ENCODE results near the gene LYRM1. TPM values are rescaled to one million over a fixed set of nuclear protein-coding genes. Genes with fewer than 3 reads are reported as not detected.
A peak's percentile ranks its signal among the peaks of the same experiment; 100 is the strongest.

The LYRM1 gene
- total RNA-seq (87.1 and 131 TPM in 2 replicates), polyA plus RNA-seq (54.9 and 55.3 TPM in 2 replicates), polyA minus RNA-seq (ENCODE audit: low replicate concordance) (1.4 TPM in 2 replicates)
- 39.0 and 42.7 TPM in 2 replicates for polyA plus RNA-seq (2012)

DNA sequence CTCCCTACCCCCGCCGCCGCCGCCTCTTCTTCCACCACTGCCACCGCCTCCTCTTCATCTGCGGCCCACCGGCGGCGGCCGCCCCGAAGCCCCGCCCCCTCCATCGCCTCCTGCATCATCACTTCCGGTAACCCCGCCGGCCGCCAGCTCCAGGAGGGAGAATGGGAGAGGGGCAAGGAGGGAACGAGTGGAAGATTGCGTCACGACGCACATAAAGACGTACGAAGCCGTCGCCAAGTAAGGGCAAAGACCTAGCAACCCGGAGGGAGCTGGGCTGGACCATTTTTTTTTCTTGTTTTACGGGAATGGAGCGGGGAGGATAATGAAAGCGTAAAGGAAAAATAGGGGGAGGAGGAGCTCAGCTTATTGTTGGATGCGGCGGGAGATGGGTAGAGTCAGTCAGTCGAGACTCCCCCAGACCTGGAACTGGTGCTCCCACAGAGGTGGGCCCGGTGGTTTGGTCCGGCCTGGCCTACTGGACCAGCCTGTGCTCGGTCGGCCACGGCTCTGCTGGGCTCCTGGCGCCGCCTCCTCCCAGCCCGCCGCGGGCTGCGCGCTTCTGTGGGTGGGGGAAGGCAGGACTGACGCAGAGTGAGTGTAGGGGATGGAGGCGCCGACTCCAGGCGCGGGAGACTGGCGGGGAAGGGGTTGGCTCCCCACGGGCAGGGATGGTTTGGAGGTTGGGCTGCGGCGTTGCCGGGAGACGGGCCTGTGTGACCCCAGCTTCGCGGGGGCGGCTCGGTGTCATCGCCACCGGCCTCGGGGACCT, at the start of gene LYRM1, which contains the start of gene DCUN1D3:
LYRM1 (plus strand) TSS at position 473 of the 769 bp plus-strand sequence. CDS start 14,785 bp downstream, outside the sequence.
DCUN1D3 (minus strand) TSS at position 60 of the 769 bp plus-strand sequence. CDS start 37,820 bp downstream, outside the sequence.
- Histone ChIP-seq H3K27ac (ENCODE audit: insufficient read depth, low read length) (peak within 1 kb of the TSS; percentile 99), H3K4me2 (ENCODE audit: extremely low read depth, insufficient read depth, low read length) (peak within 1 kb of the TSS; percentile 99), H3K9me3 (ENCODE audit: control insufficient read depth, insufficient read depth, low read depth, low read length) (no peaks in the 10 kb centered on the region), H3K79me2 (ENCODE audit: control insufficient read depth, insufficient read depth, low read length) (peaks cover 69% of the 10 kb centered on the region), H2AFZ (ENCODE audit: low read length) (no peak within 1 kb of the TSS), H3K27me3 (ENCODE audit: control insufficient read depth, insufficient read depth, low read length) (no peaks in the 10 kb centered on the region), H3K36me3 (ENCODE audit: control insufficient read depth, insufficient read depth, low read length) (peaks cover 2% of the 10 kb centered on the region), H4K20me1 (ENCODE audit: control insufficient read depth, extremely low read depth, insufficient read depth, low read length) (no peaks in the 10 kb centered on the region), H3K4me1 (ENCODE audit: control insufficient read depth, extremely low read depth, insufficient read depth, low read length) (peaks cover 34% of the 10 kb centered on the region), H3K4me3 (replicated peaks in 1 of 4; ENCODE audit: control extremely low read depth in 1 of 4, insufficient read depth in 1 of 4, low read depth in 3 of 4, low read length in 4 of 4) (peak within 1 kb of the TSS; percentile 79 to 97 (median 85)), H3K9ac (ENCODE audit: insufficient read depth, low read length) (peak within 1 kb of the TSS; percentile 98)
- DNase-seq (ENCODE audit: low read depth in 2 of 2), result peak; percentile 100
- TF ChIP-seq, protein P1, sequence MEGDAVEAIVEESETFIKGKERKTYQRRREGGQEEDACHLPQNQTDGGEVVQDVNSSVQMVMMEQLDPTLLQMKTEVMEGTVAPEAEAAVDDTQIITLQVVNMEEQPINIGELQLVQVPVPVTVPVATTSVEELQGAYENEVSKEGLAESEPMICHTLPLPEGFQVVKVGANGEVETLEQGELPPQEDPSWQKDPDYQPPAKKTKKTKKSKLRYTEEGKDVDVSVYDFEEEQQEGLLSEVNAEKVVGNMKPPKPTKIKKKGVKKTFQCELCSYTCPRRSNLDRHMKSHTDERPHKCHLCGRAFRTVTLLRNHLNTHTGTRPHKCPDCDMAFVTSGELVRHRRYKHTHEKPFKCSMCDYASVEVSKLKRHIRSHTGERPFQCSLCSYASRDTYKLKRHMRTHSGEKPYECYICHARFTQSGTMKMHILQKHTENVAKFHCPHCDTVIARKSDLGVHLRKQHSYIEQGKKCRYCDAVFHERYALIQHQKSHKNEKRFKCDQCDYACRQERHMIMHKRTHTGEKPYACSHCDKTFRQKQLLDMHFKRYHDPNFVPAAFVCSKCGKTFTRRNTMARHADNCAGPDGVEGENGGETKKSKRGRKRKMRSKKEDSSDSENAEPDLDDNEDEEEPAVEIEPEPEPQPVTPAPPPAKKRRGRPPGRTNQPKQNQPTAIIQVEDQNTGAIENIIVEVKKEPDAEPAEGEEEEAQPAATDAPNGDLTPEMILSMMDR (conservative IDR thresholded peaks at IDR 0.05 in 1 of 2, IDR thresholded peaks at IDR 0.05 in 1 of 2; ENCODE audit: low read depth in 1 of 2, low read length in 2 of 2), result no peak
- no peak for TF ChIP-seq EZH2 (IDR thresholded peaks at IDR 0.05; ENCODE audit: low read length, missing control alignments)

DNA sequence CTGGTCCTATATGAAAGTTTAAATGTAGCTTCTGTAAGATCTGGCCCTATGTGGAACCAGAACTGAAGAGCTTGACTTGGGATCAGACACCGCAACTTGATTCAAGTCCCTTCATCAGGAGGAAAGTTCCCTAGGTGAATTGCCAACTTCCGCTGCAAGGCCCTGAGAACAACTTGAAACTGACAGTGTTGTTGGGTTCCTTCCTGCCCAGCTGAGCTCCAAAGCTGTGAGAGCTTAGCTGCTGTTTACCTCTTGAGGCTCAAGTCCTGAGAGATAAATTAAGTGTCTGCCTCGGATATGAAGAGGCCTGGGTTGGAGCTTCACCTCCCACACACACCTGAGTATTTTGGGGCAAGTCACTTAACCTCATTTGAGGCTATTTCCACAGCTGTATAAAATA, 49.6 kb upstream of the LYRM1 start:
- H3K4me3 ChIP-seq (replicated peaks in 1 of 4; ENCODE audit: control extremely low read depth in 1 of 4, insufficient read depth in 1 of 4, low read depth in 3 of 4, low read length in 4 of 4), result no peak overlapping the region
- H3K27me3 ChIP-seq (ENCODE audit: control insufficient read depth, insufficient read depth, low read length), result no peaks in the 10 kb centered on the region
- peaks cover 4% of the 10 kb centered on the region for H3K36me3 ChIP-seq (ENCODE audit: control insufficient read depth, insufficient read depth, low read length)
- H3K79me2 ChIP-seq (ENCODE audit: control insufficient read depth, insufficient read depth, low read length), result peaks cover 2% of the 10 kb centered on the region
- TF ChIP-seq, protein P1 (conservative IDR thresholded peaks at IDR 0.05 in 1 of 2, IDR thresholded peaks at IDR 0.05 in 1 of 2; ENCODE audit: low read depth in 1 of 2, low read length in 2 of 2), result no peak
- TF ChIP-seq EZH2 (IDR thresholded peaks at IDR 0.05; ENCODE audit: low read length, missing control alignments), result no peak
- H3K27ac ChIP-seq (ENCODE audit: insufficient read depth, low read length), result peak overlapping the region; percentile 5
- H3K4me2 ChIP-seq (ENCODE audit: extremely low read depth, insufficient read depth, low read length), result no peak overlapping the region
- no peaks in the 10 kb centered on the region for H4K20me1 ChIP-seq (ENCODE audit: control insufficient read depth, extremely low read depth, insufficient read depth, low read length)
- H2AFZ ChIP-seq (ENCODE audit: low read length), result no peak overlapping the region
- H3K9ac ChIP-seq (ENCODE audit: insufficient read depth, low read length), result no peak overlapping the region
- DNase-seq (ENCODE audit: low read depth in 2 of 2), result peak in 1 of 2 donors; percentile 23
- peaks cover 10% of the 10 kb centered on the region for H3K4me1 ChIP-seq (ENCODE audit: control insufficient read depth, extremely low read depth, insufficient read depth, low read length)
- no peaks in the 10 kb centered on the region for H3K9me3 ChIP-seq (ENCODE audit: control insufficient read depth, insufficient read depth, low read depth, low read length)

DNA sequence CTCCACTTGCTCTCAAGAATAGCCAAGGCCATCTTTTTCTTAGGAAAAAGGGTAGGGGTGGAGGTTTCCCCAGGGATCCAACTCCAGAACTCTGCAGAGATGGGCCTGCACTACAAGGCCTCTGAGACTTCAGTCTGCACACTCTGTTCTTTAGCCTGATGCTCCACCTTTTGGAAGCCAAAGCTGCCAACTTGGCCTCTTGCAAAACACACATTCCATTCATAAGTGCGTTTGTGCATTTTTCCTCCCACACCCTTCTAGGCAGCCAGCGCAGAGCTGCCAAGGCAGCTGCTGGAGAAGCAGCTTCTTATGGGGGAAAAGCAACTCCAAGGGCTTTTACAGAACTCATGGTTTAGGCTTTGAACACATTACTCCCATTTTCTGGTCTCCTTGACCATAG, 49.0 kb upstream of the LYRM1 start:
- TF ChIP-seq EZH2 (IDR thresholded peaks at IDR 0.05; ENCODE audit: low read length, missing control alignments), result no peak
- TF ChIP-seq, protein P1 (conservative IDR thresholded peaks at IDR 0.05 in 1 of 2, IDR thresholded peaks at IDR 0.05 in 1 of 2; ENCODE audit: low read depth in 1 of 2, low read length in 2 of 2), result no peak
- H3K79me2 ChIP-seq (ENCODE audit: control insufficient read depth, insufficient read depth, low read length), result peaks cover 2% of the 10 kb centered on the region
- H2AFZ ChIP-seq (ENCODE audit: low read length), result no peak overlapping the region
- peaks cover 4% of the 10 kb centered on the region for H3K36me3 ChIP-seq (ENCODE audit: control insufficient read depth, insufficient read depth, low read length)
- H3K9ac ChIP-seq (ENCODE audit: insufficient read depth, low read length), result no peak overlapping the region
- H3K27me3 ChIP-seq (ENCODE audit: control insufficient read depth, insufficient read depth, low read length), result no peaks in the 10 kb centered on the region
- no peaks in the 10 kb centered on the region for H4K20me1 ChIP-seq (ENCODE audit: control insufficient read depth, extremely low read depth, insufficient read depth, low read length)
- no peak overlapping the region for H3K4me3 ChIP-seq (replicated peaks in 1 of 4; ENCODE audit: control extremely low read depth in 1 of 4, insufficient read depth in 1 of 4, low read depth in 3 of 4, low read length in 4 of 4)
- peak; percentile 96 to 97 for DNase-seq (ENCODE audit: low read depth in 2 of 2)
- peaks cover 10% of the 10 kb centered on the region for H3K4me1 ChIP-seq (ENCODE audit: control insufficient read depth, extremely low read depth, insufficient read depth, low read length)
- no peaks in the 10 kb centered on the region for H3K9me3 ChIP-seq (ENCODE audit: control insufficient read depth, insufficient read depth, low read depth, low read length)
- H3K4me2 ChIP-seq (ENCODE audit: extremely low read depth, insufficient read depth, low read length), result peak overlapping the region; percentile 4
- peak overlapping the region; percentile 21 for H3K27ac ChIP-seq (ENCODE audit: insufficient read depth, low read length)
